Activated CD4-positive, alpha-beta T cell treated with anti-CD3 and anti-CD28 coated beads, Interleukin-2, Interleukin-4, amounts not matched to agents 100 ng/mL and 50 ng/mL, durations not matched to agents 16 hours and 8 hours (primary cell): ENCODE data around the gene ARHGAP8.
"Not testable (repeated sequence)": the region's sequence is repeated elsewhere in the genome, so short reads cannot be mapped to it uniquely, and the experiment has no call there.

ENCODE experiments used
- DNase-seq: peaks from one replicate; pipeline ENCODE4 v3.0.0-alpha.2; 2020; ENCODE audit warnings: low spot score

Gene ARHGAP8

DNA sequence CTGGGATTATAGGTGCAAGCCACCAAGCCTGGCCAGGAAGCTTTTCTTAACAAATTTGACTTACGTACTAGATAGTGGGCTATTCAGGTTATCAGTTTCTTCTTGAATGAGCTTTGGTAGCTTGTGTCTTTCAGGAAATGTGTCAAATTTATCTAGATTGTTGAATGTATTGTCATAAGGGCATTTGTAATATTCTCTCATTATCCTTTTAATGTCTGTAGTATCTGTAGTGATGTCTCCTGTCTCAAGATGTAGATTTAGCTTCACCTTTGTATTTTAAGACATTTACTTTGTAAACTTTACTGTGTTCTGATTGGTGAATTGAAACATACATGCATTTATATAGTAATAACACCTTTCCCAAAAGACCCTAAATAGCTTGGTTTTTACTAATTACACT, 20.7 kb downstream of the ARHGAP8 start:
- no peak for DNase-seq

DNA sequence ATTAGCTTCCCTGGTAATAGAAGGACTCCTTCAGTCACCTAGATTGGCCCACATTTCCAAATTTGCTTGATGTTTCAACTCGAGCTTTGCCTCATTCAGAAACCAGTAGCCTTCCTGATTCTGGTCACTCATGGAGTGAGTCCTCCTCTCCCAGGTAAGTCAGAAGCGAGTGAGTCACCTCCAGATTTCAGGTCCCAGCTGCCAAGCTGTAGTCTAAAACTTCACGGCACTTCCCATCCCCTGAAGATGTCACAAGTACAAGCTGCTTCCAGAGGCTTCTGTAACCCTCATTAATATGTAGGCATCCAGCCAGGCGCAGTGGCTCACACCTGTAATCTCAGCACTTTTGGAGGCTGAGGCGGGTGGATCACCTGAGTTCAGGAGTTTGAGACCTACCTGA, 23.5 kb downstream of the ARHGAP8 start:
- no peak for DNase-seq

DNA sequence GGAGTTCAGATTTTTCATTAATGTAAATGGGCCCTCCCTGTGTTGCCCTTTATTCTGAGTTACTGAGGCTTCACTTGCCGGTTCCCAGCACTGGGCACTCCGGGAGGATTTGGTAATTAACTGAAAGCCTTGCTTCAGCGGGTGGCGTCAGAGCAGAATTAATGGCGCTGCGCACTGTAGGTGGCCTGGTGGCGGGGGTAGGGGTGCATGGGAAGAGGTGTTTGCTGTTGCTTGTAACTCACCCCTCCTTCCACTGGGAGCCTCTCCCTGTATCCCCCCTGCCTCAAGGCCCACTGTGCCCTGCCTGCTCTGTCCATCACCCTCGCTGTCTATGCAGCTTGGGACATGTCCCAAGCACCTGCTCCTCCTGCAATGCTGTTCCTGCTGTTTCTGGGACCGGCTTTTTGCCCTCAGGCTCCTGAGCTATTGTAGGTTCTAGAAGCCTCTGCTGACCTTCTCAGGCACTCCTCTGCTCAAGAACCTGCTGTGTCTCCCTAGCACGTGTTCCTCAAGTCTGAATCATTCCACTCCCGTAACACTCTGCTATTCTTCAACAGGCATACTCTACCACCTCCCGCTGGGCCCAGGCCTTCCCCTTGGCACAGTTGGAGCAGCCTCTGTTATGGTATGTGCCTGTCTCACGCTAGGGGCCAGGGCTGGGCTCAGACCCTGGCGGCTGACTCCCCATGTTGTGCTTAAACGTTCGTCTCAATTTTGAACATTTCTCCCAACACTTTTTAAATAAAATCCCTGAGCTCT, 24.4 kb downstream of the ARHGAP8 start:
- no peak for DNase-seq

DNA sequence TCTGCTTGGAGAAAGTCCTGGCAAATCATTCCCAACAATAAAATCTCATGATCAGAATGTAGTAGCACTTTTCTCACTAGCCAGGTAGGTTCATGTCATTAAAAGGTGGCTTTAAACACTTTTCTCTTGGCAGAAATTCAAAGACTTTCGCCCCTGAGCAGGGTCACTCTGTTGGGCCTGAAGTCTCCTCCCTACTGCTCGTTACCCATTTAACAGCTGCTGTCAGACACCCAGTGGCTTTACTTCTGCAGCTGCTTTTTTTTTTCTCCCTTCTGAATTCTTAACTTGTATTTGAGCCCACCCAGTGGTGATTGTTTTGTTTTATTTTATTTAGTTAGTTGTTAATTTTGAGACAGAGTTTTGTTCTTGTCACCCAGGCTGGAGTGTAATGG, 25.0 kb downstream of the ARHGAP8 start:
- no peak for DNase-seq

DNA sequence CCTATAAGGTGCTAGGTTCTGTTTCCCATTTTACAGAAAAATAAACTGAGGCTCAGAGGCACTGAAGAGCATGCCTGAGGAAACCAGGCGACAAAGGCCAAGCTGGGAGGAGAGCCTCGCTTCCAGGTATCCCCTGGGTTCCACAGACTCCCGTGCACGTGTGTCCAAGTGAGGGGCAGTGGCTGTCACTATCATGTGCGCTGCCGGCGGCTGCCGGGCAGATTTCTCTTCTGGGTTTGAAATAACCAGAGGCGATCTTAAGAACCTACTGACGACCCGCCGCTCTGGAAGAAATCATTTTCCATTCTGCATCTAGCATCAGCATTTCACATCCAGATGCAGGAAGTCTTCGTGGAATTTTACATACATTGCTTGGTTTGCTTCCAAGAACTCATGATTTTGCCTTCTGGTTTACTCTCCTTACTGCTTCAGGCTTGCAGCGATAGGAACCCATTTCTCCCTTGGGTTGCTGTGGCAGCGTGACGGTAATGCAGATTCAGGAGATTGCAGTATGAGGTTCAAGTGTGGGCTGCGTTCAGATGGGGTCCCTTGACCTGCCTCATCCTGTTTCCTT, 28.6 kb downstream of the ARHGAP8 start:
- DNase-seq = no peak

DNA sequence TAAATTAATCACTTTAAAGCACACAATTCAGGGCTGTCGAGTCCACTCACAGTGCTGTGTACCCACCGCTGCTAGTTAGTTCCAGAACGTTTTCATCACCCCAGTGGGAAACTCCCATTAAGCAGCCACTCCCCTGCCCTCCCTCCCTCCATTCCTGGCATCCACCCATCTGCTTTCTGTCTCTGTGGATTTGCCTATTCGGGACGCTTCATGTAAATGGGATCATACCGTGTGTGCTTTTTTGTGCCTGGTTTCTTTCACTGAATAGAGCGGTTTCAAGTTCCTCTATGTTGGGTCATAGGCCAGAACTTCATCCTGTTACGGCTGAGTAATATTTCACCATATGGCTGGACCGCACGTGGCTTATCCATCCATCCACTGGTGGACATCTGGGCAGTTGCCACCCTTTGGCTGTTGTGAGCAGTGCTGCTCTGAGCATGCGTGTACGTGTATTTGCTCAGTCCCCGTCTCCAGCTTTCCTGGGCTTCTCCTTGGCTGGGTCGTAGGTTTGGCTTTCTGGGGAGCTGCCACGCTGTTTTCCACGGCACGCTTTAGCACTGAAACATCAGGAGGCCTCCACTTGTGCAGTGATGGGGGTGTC, 30.1 kb downstream of the ARHGAP8 start:
- no peak for DNase-seq

DNA sequence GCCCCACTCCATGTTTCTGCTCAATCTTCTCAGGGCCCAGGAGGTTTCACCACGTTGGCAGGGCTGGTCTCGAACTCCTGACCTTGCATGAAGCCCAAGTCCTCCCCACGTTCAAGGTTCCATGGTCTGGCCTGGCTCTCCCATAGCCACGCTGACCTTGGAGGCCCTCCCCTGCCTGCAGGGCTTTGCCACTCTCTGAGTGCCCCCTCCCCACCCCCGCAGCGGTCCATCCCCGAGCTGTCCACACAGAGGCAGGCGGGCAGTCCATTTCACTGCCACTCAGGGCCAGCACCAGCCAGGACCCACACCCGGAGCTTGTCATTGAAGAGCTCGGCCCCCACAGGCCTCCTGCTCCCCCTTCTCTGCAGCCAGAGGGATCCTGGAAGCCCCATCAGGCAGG, 30.7 kb downstream of the ARHGAP8 start:
- DNase-seq = no peak

DNA sequence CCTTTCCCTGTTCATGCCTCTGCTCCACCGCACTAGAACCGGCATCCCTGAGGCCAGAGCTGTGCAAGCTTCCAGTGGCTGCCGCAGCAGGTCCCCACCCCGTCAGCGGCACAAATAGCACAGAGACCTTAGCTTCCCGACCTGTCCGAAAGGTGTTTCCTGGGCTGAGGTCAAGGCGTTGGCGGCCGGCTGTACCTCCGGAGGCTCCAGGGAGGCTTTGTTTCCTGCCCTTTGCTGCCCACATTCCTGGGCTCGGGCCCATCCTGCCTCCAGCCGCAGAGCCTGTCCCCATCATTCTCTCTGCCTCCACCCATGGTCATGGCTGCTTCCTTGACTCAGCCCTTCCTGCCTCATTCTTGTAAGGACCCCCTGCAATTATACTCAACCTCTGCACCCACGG, 31.2 kb downstream of the ARHGAP8 start:
- no peak for DNase-seq

DNA sequence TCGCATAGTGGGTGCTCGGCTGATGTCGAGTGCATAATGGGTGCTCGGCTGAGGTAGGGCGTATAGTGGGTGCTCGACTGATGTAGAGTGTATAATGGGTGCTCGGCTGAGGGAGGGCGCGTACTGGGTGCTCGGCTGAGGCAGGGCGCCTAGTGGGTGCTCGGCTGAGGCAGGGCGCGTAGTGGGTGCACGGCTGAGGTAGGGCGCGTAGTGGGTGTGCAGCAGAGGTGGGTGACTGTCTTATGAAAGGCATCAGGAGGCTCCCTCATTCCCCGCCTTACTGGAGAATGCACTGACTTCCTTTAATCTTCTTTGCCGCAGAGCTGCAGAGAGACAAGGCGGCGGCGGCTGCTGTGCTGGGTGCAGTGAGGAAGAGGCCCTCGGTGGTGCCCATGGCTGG, 33.8 kb downstream of the ARHGAP8 start:
- DNase-seq = no peak

DNA sequence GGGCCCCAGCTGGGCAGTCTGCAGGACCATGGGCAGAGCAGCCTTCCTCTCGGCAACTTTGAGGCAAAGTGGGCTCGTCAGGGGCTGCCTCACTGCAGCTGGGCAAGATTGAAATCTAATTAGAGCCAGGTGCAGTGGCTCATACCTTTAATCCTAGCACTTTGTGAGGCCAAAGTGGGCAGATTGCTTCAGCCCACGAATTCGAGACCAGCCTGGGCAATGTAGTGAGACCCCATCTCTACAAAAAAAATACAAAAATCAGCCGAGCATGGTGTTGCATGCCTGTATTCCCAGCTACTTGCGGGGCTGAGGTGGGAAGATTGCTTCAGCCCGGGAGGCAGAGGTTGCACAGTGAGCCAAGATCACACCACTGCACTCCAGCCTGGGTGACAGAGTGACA, 34.2 kb downstream of the ARHGAP8 start:
- DNase-seq = no peak

DNA sequence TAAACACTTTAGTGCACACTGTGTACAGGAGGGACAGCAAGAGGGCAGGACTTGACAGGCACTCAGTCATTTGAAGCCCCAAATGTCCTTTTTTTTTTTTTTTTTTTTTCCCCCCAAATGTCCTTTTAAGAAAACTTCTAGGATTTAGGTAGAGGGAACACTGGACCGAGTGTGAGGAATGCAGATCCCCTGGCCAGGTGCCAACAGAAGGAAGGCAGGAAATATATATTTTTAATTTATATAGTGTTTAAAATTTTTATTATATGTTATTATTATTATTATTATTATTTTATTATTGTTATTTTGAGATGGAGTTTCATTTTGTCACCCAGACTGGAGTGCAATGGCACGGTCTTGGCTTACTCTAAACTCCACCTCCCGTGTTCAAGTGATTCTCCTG, 35.5 kb downstream of the ARHGAP8 start:
- no peak for DNase-seq

DNA sequence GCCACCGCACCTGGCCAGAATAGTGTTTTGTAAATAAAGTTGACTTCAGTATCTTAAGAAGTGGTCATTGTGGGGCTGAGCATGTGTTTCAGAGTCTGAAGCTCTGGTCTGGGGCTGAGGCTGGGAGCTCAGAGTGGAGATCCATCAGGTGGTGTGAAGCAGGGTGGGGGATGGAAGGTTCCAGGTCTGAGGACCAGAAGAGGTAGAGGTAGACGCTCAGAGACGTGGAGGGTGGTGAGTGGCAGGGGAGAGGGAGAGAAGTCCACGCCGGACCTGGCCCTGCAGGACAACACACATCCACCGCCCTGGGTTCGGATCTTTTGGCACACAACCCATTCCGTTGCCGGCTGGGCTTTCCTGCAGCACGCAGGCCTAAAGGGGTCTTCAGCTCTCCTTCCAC, 40.7 kb downstream of the ARHGAP8 start:
- no peak for DNase-seq

DNA sequence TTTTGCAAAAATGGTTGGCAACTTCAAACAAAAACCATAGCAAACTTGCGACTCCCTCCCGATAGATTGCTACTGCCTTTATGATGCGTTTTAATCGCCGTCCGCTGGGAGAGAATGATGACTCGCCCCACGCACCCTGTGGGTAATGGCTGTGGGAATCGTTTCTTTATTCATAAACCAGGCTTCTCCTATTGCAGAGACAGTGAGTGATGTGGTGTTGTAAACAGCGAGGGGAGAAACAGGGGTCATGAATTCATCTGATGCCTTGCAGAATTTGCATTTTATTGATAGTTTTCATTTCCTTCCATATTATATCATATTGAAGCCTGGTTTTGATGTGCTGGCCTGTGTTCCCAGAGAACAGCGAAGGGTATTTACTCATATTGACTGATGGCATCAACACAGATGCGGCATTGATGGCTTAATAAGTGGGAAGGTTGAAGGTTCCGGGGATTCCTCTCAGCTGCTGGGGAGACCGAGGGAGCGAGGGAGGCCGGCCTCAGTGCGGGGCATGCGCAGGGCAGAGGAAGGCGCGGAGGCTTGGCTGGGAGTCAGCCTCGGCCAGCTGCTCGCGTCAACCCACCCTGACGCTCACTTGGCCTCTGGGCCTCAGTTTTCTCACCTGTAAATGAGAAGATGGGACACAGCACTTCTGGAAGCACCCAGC, 41.3 kb downstream of the ARHGAP8 start:
- no peak for DNase-seq

DNA sequence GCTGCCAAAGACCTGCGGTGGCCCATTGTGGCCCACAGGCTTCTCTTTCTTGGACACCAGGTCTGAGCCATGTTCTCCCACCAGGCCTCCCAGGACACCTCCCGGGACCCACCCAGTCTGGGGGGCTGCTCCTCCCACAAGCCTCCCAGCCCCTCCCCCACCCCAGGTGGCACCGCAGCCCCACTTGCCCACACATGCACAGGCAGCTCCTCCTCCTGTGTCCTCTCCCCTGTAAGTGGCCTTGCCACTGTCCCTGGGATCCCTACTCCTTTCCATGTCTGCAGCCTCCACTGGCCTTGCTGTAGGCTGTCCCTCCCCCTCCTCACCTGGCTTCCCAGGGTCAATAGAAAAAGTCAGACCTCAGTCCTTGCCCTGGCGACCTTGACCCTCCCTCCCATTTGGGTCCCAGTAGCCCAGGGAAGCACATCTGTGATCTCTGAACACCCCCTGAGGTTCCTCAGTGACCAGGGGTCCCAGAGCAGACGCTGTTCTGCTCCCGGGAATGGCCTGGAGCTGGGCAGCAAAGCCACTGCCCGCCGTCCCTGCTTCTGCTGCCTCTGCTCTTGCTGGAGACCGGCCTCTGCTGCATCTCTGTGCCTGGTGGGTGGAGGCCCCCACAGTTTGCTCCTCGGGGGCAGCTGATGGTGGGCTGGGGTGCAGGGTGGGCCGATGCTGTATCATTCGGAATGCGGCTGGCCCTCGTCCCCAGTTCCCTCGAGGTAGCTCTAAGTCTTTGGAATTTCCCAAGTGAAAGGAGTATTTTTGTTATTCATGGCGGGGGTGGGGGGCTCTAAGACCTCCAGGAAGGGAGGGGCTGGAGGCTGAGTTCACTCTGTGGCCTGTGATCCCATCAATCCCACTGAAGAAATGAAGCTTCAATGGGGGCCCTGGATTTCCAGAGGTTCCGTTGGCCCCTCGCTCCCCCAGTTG, 43.6 kb downstream of the ARHGAP8 start:
- DNase-seq = no peak

DNA sequence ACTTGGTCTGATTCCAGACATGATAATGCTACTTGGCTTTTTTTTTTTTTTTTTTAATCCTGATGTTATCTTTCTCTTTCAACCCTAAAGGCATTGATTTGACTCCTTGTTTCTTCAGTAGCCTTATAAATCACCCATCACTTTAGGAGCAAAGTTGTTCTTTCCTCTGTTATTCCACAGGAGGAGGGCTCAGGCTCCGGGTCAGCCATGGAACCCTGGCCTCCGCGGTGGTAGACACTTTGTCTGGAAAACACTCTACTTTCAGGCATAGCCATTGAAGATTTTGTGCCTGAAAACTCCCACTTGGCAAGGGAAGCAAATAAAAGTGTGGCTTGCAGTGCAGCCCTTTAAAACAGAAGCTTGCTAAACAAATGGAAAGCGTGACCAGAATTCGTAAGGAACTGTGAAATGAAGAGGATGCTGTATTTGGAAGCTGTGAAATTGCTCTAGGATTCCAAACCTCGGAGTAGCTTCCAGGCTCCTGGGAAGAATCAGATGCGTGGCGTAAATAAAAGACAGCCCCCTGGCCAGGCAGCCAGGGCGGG, 44.9 kb downstream of the ARHGAP8 start:
- no peak for DNase-seq

DNA sequence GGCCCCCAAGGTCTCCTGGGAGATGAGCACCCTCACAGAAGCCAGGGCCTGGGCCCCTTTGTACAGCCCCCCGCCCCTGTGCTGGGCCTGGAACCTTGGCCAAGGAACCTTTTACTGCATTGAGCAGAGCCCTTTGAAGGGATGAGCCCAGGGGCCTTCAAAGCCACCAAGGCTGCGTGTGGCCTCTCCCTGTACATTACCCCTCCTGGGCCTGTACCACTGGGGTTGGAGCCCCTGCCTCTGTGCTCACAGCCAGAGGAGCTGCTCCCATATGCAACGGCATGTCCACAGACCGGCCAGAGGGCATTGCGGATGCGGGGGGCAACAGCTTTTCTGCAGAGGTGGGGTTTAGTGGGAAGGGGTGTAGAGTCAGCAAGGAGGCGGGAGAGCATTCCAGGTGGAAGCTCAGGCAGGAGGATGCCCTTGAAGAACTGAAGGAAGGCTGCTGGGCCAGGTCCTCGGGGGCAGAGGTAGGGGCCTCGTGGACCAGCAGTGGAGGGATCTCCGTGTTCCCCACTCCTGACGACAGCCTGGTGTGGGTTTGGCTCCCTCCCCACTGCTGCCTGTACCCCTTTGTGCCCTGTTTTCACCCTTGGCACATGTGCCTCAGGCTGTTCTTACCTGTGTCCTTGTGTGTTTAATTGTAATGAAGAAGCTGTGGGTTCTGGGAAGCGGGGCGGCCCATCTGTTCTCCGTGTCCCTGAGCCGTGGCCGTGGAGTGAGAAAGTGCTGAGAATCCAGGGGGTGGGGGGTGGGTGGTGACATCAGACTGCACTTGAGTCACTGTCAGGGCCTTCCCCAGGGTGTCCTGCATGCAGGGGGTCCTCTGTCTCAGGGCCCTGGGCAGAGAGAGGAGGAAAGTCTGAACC, 46.9 kb downstream of the ARHGAP8 start:
- DNase-seq = no peak

DNA sequence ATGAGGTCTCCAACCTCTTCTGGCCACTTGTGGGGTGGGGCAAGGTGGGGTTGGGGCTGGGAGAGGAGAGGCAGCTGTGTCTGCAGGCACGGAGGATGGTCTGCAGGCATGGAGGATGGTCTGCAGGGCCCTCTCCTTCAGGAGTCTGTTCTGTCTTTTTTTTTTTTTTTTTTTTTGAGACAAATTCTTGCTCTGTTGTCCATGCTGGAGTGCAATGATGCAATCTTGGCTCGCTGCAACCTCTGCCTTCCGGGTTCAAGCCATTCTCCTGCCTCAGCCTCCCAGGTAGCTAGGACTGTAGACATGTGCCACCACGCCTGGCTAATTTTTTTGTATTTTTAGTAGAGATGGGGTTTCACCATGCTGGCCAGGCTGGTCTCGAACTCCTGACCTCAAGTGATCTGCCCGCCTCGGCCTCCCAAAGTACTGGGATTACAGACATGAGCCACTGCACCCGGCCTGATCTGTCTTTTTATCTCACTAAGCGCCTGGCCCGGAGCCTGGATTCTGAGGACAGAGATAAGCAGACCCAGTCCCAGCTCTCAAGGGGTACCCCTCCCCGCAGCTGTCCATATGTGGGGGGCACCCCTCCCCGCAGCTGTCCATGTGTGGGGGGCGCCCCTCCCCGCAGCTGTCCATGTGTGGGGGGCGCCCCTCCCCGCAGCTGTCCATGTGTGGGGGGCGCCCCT, 47.7 kb downstream of the ARHGAP8 start:
- not testable (repeated sequence) for DNase-seq

DNA sequence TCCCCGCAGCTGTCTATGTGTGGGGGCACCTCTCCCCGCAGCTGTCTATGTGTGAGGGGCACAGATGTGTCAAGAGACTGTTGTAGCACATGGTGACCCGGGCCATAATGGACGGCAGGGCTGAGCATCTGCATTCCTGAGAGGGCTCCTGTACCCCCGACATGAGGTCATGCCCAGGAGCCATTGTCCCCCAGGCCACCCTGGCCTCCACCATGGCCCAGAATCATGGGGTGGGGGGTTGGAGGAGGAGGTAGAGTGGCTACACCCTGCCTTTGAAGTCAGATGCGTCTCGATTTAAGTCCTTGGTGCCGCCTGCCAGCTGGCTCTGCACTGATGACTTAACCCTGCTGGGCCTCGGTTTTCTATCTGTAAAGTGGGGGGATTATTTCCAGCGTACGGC, 49.1 kb downstream of the ARHGAP8 start:
- DNase-seq = no peak

DNA sequence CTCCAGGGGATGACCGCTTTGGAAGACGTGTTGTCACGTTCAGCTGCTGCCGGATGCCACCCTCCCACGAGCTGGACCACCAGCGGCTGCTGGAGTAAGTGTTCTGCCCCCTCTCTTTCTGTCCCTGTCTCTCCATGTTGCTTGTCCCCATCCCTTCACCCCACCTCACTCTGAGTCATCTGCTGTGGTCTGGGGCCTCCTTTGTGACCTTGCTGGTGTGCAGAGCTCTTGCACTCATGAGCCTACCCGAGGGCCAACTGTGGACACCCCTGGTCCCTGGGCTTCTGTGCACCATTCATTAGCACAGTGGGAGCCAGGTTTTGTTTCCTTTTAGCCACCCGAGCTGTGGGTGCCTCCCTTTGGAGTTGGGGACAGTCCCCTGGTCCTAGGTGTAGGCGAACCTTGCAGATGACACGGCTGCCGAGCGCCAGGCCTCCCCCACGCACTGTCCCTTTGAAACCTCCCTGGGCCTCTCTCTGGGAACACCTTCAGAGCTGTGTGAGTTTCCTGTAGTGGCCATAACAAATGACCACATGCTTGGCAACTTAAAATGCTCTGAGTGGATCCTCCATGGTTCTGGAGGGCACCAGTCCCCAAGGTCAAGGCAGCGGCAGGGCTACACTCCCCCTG, 49.8 kb downstream of the ARHGAP8 start:
- no peak for DNase-seq

DNA sequence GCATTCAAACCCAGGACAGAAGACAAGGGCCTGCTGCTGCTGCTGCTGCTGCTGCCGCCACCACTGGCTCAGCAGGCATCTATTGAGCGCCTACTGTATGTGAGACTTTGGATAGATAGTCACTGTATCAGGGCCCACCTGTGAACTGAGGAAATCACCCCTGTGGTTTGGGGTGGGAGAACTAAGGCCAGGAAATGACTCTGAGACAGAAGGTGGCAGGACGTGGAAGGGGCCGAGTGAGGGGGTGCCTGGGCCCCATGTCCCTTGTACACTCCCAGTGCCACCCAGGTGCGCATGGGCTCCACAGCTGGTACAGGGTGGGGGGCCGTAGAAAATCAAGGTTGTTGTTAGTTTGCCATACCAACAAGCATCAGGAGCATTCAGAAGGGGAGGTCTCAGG, 50.6 kb downstream of the ARHGAP8 start:
- no peak for DNase-seq
